ENCODE data around the gene AKAP17A.
A peak's percentile ranks its signal among the peaks of the same experiment; 100 is the strongest.
"Not testable (repeated sequence)": the region's sequence is repeated elsewhere in the genome, so short reads cannot be mapped to it uniquely, and the experiment has no call there.

Gene AKAP17A, protein sequence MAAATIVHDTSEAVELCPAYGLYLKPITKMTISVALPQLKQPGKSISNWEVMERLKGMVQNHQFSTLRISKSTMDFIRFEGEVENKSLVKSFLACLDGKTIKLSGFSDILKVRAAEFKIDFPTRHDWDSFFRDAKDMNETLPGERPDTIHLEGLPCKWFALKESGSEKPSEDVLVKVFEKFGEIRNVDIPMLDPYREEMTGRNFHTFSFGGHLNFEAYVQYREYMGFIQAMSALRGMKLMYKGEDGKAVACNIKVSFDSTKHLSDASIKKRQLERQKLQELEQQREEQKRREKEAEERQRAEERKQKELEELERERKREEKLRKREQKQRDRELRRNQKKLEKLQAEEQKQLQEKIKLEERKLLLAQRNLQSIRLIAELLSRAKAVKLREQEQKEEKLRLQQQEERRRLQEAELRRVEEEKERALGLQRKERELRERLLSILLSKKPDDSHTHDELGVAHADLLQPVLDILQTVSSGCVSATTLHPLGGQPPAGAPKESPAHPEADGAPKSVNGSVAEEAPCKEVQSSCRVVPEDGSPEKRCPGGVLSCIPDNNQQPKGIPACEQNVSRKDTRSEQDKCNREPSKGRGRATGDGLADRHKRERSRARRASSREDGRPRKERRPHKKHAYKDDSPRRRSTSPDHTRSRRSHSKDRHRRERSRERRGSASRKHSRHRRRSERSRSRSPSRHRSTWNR

GRCh38 chrX:1591102-1591862 lies at the start of gene AKAP17A:
TSS of gene AKAP17A (plus strand) at chrX:1591604. CDS start at chrX:1593463, 1,859 bp downstream.
- TF ChIP-seq POLR2A (IDR thresholded peaks at IDR 0.05; ENCODE audit: low read length) (peak; percentile 72), GATA1 (IDR thresholded peaks at IDR 0.05; ENCODE audit: low read depth, low read length) (no peak)
- DNase-seq: peak; percentile 96 to 97

DNA sequence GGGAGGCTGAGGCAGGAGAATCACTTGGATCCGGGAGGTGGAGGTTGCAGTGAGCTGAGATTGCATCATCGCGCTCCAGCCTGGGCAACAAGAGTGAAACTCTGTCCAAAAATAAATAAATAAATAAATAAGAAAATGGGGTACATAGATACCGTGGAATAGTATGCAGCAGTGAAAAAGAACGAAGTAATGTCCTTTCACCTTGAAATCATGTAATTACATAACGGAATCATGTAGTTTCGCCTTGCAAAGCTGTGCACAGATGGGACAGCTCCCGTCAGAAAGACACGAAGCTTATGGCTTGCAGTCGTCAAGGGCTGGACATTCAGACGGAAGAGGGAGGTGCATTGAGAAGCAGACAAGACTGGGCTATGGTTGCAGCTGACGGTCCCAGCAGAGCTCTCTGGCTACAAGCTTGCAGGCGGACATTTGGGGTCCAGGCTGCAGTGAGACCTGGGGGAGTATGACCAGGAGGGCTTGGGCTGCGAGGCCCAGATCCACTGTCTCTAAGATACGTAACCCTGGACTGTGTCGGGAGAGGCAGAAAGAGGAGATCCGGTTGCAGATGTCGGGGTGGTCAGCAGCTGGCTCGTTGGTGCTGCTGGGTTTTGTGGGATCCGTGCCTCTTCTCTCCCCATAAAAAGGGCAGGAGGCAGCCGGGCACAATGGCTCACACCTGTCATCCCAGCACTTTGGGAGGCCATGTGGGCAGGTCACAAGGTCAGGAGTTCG lies 48.2 kb upstream of the AKAP17A start:
- TF ChIP-seq GATA1 (IDR thresholded peaks at IDR 0.05; ENCODE audit: low read depth, low read length) (no peak), POLR2A (IDR thresholded peaks at IDR 0.05; ENCODE audit: low read length) (no peak)
- DNase-seq: no peak

GRCh38 chrX:1545776-1546408 lies 45.5 kb upstream of the AKAP17A start:
- TF ChIP-seq GATA1 (IDR thresholded peaks at IDR 0.05; ENCODE audit: low read depth, low read length): no peak
- no peak for TF ChIP-seq POLR2A (IDR thresholded peaks at IDR 0.05; ENCODE audit: low read length)
- no peak for DNase-seq

GRCh38 chrX:1546691-1547251 lies 44.6 kb upstream of the AKAP17A start:
- no peak for DNase-seq
- TF ChIP-seq GATA1 (IDR thresholded peaks at IDR 0.05; ENCODE audit: low read depth, low read length) (no peak), POLR2A (IDR thresholded peaks at IDR 0.05; ENCODE audit: low read length) (no peak)

DNA sequence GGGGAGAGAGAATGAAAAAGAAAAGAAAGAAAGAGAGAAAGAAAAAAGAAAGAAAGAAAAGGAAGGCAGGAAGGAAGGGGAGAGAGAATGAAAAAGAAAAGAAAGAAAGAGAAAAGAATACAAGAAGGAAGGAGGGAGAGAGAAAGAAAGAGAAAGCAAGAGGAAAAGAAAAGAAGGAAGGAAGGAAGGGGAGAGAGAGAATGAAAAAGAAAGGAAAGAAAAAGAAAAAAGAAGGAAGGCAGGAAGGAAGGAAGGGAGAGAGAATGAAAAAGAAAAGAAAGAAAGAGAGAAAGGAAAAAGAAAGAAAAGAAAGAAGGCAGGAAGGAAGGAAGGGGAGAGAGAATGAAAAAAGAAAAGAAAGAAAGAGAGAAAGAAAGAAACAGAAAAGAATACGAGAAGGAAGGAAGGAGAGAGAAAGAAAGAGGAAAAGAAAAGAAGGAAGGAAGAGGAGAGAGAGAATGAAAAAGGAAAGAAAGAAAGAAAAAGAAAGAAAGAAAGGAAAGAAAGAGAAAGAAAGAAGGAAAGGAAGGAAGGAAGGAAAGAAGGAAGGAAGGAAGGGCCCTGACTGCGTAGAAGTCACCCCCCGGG lies 39.4 kb upstream of the AKAP17A start:
- no peak for DNase-seq
- no peak for TF ChIP-seq POLR2A (IDR thresholded peaks at IDR 0.05; ENCODE audit: low read length)

DNA sequence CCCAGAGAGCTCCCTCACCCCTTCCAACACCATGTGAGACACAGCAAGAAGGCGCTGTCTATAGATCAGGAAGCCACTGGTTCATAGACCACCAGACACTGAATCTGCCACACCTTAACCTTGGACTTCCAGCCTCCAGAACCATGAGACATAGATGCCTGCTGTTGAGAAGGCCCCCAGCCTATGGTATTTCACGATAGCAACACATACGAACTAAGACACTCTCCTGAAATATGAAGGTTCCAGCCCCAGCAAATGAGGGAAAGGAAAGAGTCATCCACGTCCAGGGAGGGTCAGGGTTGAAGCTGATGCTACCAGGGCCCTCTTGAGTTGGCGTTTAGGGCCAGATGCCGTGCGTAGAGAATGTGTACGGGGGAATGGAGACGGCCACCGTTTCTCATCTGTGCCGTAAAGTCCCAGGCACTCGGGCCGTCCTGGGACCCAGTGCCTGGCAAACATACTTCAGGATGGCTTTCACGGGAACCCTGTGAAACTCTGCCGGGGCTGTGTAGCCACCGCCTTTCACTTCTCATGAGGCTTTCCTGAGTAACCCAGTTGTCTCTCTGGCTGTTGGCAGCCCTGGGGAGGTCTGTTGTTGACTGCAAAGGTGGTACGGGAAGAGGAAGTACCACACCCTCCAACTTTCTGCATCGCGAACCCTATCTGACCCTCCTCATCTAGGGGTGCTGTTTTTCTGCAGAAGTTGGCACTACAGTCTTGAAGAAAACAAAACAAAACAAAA lies 36.8 kb upstream of the AKAP17A start:
- TF ChIP-seq POLR2A (IDR thresholded peaks at IDR 0.05; ENCODE audit: low read length) (no peak), GATA1 (IDR thresholded peaks at IDR 0.05; ENCODE audit: low read depth, low read length) (no peak)
- no peak for DNase-seq

- TF ChIP-seq GATA1 (IDR thresholded peaks at IDR 0.05; ENCODE audit: low read depth, low read length) (no peak), POLR2A (IDR thresholded peaks at IDR 0.05; ENCODE audit: low read length) (no peak)
- no peak for DNase-seq
These were observed 36.0 kb upstream of the AKAP17A start for GRCh38 chrX:1555370-1555769.

DNA sequence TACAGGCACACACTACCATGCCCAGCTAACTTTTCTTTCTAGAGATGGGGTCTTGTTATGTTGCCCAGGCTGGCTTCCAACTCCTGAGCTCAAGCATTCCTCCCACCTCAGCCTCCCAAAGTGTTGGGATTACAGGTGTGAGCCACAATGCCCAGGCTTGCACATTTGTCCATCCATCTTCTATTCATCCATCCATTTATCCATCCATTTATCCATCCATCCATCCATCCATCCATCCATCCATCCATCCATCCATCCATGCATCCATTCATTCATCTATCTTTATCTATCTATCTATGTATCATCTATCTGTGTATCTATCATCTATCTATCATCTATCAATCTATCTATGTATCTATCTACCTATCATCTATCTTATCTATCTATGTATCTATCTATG lies 34.0 kb upstream of the AKAP17A start:
- not testable (repeated sequence) for DNase-seq

GRCh38 chrX:1558761-1559468 lies 32.5 kb upstream of the AKAP17A start:
- peak; percentile 62 to 69 for DNase-seq
- TF ChIP-seq POLR2A (IDR thresholded peaks at IDR 0.05; ENCODE audit: low read length): no peak
- TF ChIP-seq GATA1 (IDR thresholded peaks at IDR 0.05; ENCODE audit: low read depth, low read length): no peak

- DNase-seq: no peak
- TF ChIP-seq POLR2A (IDR thresholded peaks at IDR 0.05; ENCODE audit: low read length) (no peak), GATA1 (IDR thresholded peaks at IDR 0.05; ENCODE audit: low read depth, low read length) (no peak)
These were observed 30.2 kb upstream of the AKAP17A start for GRCh38 chrX:1561164-1561563.

DNA sequence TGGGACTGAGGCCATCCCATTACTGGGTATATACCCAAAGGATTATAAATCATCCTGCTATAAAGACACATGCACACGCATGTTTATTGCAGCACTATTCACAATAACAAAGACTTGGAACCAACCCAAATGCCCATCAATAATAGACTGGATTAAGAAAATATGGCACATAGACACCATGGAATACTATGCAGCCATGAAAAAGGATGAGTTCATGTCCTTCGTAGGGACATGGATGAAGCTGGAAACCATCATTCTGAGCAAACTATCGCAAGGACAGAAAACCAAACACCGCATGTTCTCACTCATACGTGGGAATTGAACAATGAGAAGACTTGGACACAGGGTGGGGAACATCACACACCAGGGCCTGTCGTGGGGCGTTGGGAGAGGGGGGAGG lies 27.3 kb upstream of the AKAP17A start:
- not testable (repeated sequence) for DNase-seq

All from erythroblast (primary cell).